Mesenchymal stem cell (in vitro differentiated cells and primary cell): ENCODE data around the gene SRC.
A peak's percentile ranks its signal among the peaks of the same experiment; 100 is the strongest.

Experiments used
- DNase-seq: peaks from one replicate; pipeline ENCODE4 v3.0.0-alpha.2; 2013
- H2AFZ ChIP-seq: one replicate; pipeline ENCODE4 v1.6.1; 2013; ENCODE audit warnings: low read depth, mild to moderate bottlenecking, control low read depth, inconsistent platforms, low read length, moderate library complexity
- H2AK5ac ChIP-seq: 2 replicates; pipeline ENCODE4 v1.6.1; 2013; ENCODE audit warnings: low read length, moderate library complexity, mild to moderate bottlenecking, inconsistent platforms; ENCODE audit not compliant: severe bottlenecking
- H2BK120ac ChIP-seq: one replicate; pipeline ENCODE4 v1.6.1; 2013; ENCODE audit warnings: low read depth, mild to moderate bottlenecking, inconsistent platforms, low read length, moderate library complexity
- H2BK12ac ChIP-seq, 2 experiments: one replicate each; pipeline ENCODE4 v1.6.1; 2013; ENCODE audit warnings: inconsistent platforms in 2 of 2, low read length in 2 of 2, mild to moderate bottlenecking in 2 of 2, moderate library complexity in 2 of 2, control low read depth in 1 of 2
- H2BK15ac ChIP-seq: one replicate; pipeline ENCODE4 v1.6.1; 2013; ENCODE audit warnings: mild to moderate bottlenecking, low read depth, inconsistent platforms; ENCODE audit not compliant: poor library complexity, severe bottlenecking
- H2BK5ac ChIP-seq: 2 replicates; pipeline ENCODE4 v1.6.1; 2013; ENCODE audit warnings: low read depth, mild to moderate bottlenecking, low read length, control low read depth, inconsistent platforms; ENCODE audit not compliant: poor library complexity, severe bottlenecking
- H3K14ac ChIP-seq, 2 experiments: one replicate each; pipeline ENCODE4 v1.6.1; 2013; ENCODE audit warnings: inconsistent platforms in 2 of 2, low read length in 2 of 2, control low read depth in 1 of 2, mild to moderate bottlenecking in 1 of 2, moderate library complexity in 1 of 2
- H3K18ac ChIP-seq, 2 experiments: one replicate each; pipeline ENCODE4 v1.6.1; 2013; ENCODE audit warnings: inconsistent platforms in 2 of 2, low read length in 2 of 2, control low read depth in 1 of 2, low read depth in 1 of 2, mild to moderate bottlenecking in 1 of 2
- H3K23ac ChIP-seq, 2 experiments: one replicate each; pipeline ENCODE4 v1.6.1; 2013; ENCODE audit warnings: inconsistent platforms in 2 of 2, low read length in 2 of 2, mild to moderate bottlenecking in 2 of 2, moderate library complexity in 2 of 2, control low read depth in 1 of 2
- H3K27ac ChIP-seq: 2 replicates; pipeline ENCODE4 v1.5.1; 2013; ENCODE audit warnings: mild to moderate bottlenecking, moderate library complexity, low read length, control low read depth, inconsistent platforms; ENCODE audit not compliant: poor library complexity, severe bottlenecking
- H3K27me3 ChIP-seq, 2 experiments: 2 replicates each; pipeline versions ENCODE4 v1.6.1 to v1.7.0; 2013; ENCODE audit warnings: low read length in 2 of 2, mild to moderate bottlenecking in 2 of 2, moderate library complexity in 2 of 2, control low read depth in 1 of 2, inconsistent platforms in 1 of 2; ENCODE audit not compliant: control insufficient read depth in 1 of 2, insufficient read depth in 1 of 2
- H3K36me3 ChIP-seq, 2 experiments: 2 replicates each; pipeline versions ENCODE4 v1.6.1 to v1.7.0; 2013; ENCODE audit warnings: low read length in 2 of 2, control low read depth in 1 of 2, inconsistent platforms in 1 of 2, low read depth in 1 of 2, mild to moderate bottlenecking in 1 of 2; ENCODE audit not compliant: insufficient read depth in 2 of 2, control insufficient read depth in 1 of 2
- H3K4ac ChIP-seq, 2 experiments: one replicate each; pipeline ENCODE4 v1.6.1; 2013; ENCODE audit warnings: inconsistent platforms in 2 of 2, low read length in 2 of 2, mild to moderate bottlenecking in 2 of 2, moderate library complexity in 2 of 2, control low read depth in 1 of 2, low read depth in 1 of 2
- H3K4me1 ChIP-seq: 2 replicates; pipeline ENCODE4 v1.6.1; 2013; ENCODE audit warnings: low read depth, low read length, control low read depth; ENCODE audit not compliant: control insufficient read depth, insufficient read depth
- H3K4me2 ChIP-seq: 2 replicates; pipeline ENCODE4 v1.6.1; 2013; ENCODE audit warnings: low read length, mild to moderate bottlenecking, inconsistent platforms; ENCODE audit not compliant: poor library complexity, severe bottlenecking
- H3K4me3 ChIP-seq, 2 experiments: 2 replicates each; pipeline versions ENCODE4 v1.5.1 to v1.7.0; 2013; ENCODE audit warnings: low read length in 2 of 2, mild to moderate bottlenecking in 2 of 2, control low read depth in 1 of 2, low read depth in 1 of 2; ENCODE audit not compliant: insufficient read depth in 1 of 2
- H3K79me1 ChIP-seq: replicated peaks from 2 replicates; pipeline ENCODE4 v1.6.1; 2013; ENCODE audit warnings: mild to moderate bottlenecking, control low read depth, low read length, inconsistent platforms; ENCODE audit not compliant: poor library complexity, severe bottlenecking
- H3K9ac ChIP-seq: 2 replicates; pipeline ENCODE4 v1.7.0; 2013; ENCODE audit warnings: mild to moderate bottlenecking, low read length, moderate library complexity
- H3K9me3 ChIP-seq: 2 replicates; pipeline ENCODE4 v1.7.0; 2013; ENCODE audit warnings: mild to moderate bottlenecking, low read length; ENCODE audit not compliant: control insufficient read depth
- H4K8ac ChIP-seq: one replicate; pipeline ENCODE4 v1.6.1; 2013; ENCODE audit warnings: inconsistent platforms, mild to moderate bottlenecking, low read length, moderate library complexity
- H4K91ac ChIP-seq: one replicate; pipeline ENCODE4 v1.6.1; 2013; ENCODE audit warnings: mild to moderate bottlenecking, low read length, inconsistent platforms
- WGBS: methylation state at CpG from one replicate; pipeline ENCODE4 v1.1.7; 2013; ENCODE audit warnings: mixed read lengths; 5-methylcytosine and 5-hydroxymethylcytosine counted together

Gene SRC

DNA sequence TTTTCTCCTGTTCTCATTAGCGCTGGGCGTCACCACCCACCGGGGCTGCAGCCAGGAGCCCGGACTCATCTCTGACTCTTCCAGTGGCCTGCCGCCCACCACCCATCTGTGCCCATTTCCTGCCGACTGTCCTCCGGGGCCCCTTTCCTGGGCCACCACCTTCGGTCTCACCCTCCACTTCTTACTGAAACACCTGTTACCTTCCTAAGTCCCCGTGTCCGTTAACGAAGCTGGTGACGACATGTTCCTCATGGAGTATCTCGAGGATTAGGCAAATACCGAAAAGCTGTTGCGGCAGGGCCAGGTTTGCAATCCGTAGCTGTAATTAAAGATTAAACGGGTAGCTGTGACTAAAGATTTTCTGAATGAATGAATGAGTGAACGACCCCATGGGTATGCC is 80.2 kb downstream of the SRC start:
- Histone ChIP-seq H3K36me3 (no peaks in the 10 kb centered on the region), H3K27ac (no peak overlapping the region), H3K18ac (no peak overlapping the region), H3K79me1 (no peaks in the 10 kb centered on the region), H2AFZ (no peak overlapping the region), H2BK12ac (no peak overlapping the region), H3K4me1 (peaks cover 4% of the 10 kb centered on the region), H3K27me3 (peaks cover 97% of the 10 kb centered on the region in 2 experiments), H3K9me3 (peaks cover 6% of the 10 kb centered on the region), H4K8ac (no peak overlapping the region), H3K4ac (no peak overlapping the region), H4K91ac (no peak overlapping the region), H2AK5ac (no peak overlapping the region), H3K4me2 (no peak overlapping the region), H3K14ac (no peak overlapping the region), H2BK15ac (no peak overlapping the region), H3K4me3 (peak overlapping the region in 1 of 2 experiments; percentile 1), H2BK120ac (no peak overlapping the region), H2BK5ac (no peak overlapping the region), H3K9ac (no peak overlapping the region), H3K23ac (no peak overlapping the region)
- DNase-seq: no peak
- 81% methylated on average over 16 of the region's 18 CpGs for WGBS

DNA sequence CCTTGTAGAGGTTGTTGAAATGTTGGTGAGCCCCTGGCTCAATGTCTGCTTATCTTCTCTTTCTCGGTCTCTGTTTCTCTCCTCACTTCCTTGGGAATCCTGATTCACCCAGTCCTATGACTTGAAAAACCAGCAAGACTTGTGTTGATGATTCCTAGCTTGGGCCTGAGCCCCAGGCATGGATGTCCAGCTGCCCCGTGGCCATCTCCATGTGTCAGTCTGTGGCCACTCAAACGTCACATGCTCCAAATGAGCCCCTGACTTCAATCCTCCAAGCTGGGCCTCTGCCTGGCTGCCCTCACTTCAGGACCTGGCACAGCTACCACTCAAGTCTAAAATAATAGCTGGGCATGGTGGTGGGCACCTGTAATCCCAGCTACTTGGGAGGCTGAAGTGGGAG is 81.0 kb downstream of the SRC start:
- Histone ChIP-seq H3K14ac (no peak overlapping the region), H3K18ac (no peak overlapping the region), H2AFZ (no peak overlapping the region), H3K27ac (no peak overlapping the region), H4K8ac (no peak overlapping the region), H2AK5ac (no peak overlapping the region), H3K4ac (no peak overlapping the region), H2BK15ac (no peak overlapping the region), H3K4me3 (no peak overlapping the region), H3K9me3 (peaks cover 6% of the 10 kb centered on the region), H2BK120ac (no peak overlapping the region), H3K4me1 (peaks cover 1% of the 10 kb centered on the region), H3K79me1 (no peaks in the 10 kb centered on the region), H2BK12ac (no peak overlapping the region), H3K4me2 (no peak overlapping the region), H3K9ac (no peak overlapping the region), H2BK5ac (no peak overlapping the region), H3K36me3 (no peaks in the 10 kb centered on the region), H3K27me3 (peaks cover 96 to 97% of the 10 kb centered on the region in 2 experiments), H4K91ac (no peak overlapping the region), H3K23ac (no peak overlapping the region)
- DNase-seq: no peak
- WGBS: 78% methylated on average over 3 of the region's 3 CpGs

DNA sequence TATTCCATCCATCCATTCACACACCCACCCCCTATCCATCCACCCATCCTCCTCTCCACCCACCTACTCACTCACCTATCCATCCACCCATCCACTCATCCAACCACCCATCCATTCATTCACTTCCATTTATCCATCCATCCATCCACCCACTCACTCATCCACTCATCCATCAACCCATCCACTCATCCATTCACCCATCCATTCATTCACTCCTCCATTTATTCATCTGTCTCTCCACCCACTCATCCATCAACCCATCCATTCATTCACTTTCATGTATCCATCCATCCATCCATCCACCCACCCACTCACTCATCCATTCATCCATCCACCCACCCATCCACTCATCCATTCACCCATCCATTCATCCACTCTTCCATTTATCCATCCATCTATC is 84.1 kb downstream of the SRC start:
- Histone ChIP-seq H3K79me1 (no peaks in the 10 kb centered on the region), H3K27ac (no peak overlapping the region), H3K9me3 (peaks cover 6% of the 10 kb centered on the region), H4K8ac (no peak overlapping the region), H3K18ac (no peak overlapping the region), H3K4ac (no peak overlapping the region), H4K91ac (no peak overlapping the region), H2BK5ac (no peak overlapping the region), H3K36me3 (no peaks in the 10 kb centered on the region), H3K23ac (no peak overlapping the region), H3K27me3 (peaks cover 88 to 96% of the 10 kb centered on the region in 2 experiments), H2AK5ac (no peak overlapping the region), H2AFZ (no peak overlapping the region), H2BK12ac (no peak overlapping the region), H3K4me2 (no peak overlapping the region), H3K14ac (no peak overlapping the region), H2BK120ac (no peak overlapping the region), H3K4me3 (no peak overlapping the region), H3K9ac (no peak overlapping the region), H2BK15ac (no peak overlapping the region), H3K4me1 (no peaks in the 10 kb centered on the region)
- no peak for DNase-seq

DNA sequence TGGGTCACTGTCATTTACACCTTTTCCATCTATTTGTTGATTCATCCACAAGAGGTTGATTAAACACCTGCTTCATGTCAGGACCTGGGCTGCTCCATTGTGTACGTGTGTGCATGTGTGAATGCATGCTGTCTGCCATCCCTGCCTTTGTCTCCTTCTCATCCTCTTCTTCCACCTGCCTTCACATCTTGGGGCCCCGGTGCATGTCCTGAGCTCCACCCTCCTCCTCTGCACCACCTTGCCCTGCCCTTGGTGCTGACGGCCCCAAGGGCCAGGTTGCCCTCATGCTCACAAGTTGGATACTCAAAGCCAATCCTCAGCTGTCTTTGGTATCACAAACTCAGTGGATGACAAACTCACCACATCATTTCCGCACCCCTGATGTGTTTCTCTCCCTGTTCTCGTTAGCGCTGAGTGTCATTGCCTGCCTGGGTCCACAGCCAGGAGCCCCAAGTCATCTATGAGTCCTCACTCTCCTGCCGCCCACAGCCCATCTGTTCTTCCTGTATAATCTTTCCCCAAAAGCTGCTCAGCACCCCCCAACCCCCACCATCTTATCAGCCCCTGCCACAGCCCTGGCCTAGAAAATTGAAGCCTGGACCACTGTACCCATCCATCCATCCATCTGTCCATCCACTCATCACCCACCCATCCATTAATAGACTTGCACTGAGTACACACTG is 85.0 kb downstream of the SRC start:
- H3K4ac ChIP-seq: no peak overlapping the region
- H2BK5ac ChIP-seq: no peak overlapping the region
- no peak overlapping the region for H2BK15ac ChIP-seq
- no peak overlapping the region for H3K4me2 ChIP-seq
- H4K91ac ChIP-seq: no peak overlapping the region
- 82% methylated on average over 7 of the region's 7 CpGs for WGBS
- no peak overlapping the region for H3K23ac ChIP-seq
- no peak overlapping the region for H3K18ac ChIP-seq
- peaks cover 88 to 96% of the 10 kb centered on the region in 2 experiments for H3K27me3 ChIP-seq
- no peak overlapping the region for H3K4me3 ChIP-seq
- H2BK12ac ChIP-seq: no peak overlapping the region
- H3K79me1 ChIP-seq: no peaks in the 10 kb centered on the region
- H3K9me3 ChIP-seq: peaks cover 6% of the 10 kb centered on the region
- H3K36me3 ChIP-seq: no peaks in the 10 kb centered on the region
- DNase-seq: no peak
- no peak overlapping the region for H3K14ac ChIP-seq
- no peak overlapping the region for H2AFZ ChIP-seq
- no peak overlapping the region for H3K27ac ChIP-seq
- H3K9ac ChIP-seq: no peak overlapping the region
- no peak overlapping the region for H2AK5ac ChIP-seq
- H3K4me1 ChIP-seq: no peaks in the 10 kb centered on the region
- H2BK120ac ChIP-seq: no peak overlapping the region
- H4K8ac ChIP-seq: no peak overlapping the region
